ENCODE measurements around the gene LYPD3. TPM values are rescaled to one million over a fixed set of nuclear protein-coding genes. Genes with fewer than 3 reads are reported as not detected.

LYPD3 gene
- total and polyA plus RNA-seq, 2 donors (not counting 3 experiments of a cell fraction or from before 2014, with no cell fraction given) = 0.52 TPM; not detected in 1

DNA sequence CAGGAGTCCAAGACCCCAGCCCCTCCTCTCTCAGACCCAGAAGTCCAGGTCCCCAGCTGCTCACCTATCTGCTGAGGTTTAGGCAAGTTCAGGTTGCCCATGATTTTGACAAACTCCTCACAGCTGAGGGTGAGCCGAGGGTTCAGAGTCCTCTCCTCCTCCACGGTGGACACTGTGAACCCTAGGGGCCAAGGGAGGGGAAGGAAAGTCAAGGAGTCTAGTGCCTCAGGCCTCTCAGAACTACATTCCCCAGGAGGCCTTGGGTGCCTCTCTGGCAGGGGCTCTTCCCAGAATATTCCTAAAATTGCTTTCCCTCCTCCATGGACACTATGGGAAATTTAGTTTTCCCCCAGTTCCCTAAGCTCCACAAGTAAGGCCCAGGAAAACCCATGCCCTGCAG lies 42.5 kb upstream of the LYPD3 start:
- Histone ChIP-seq H3K9me1 (replicated peaks; ENCODE audit: control insufficient read depth, extremely low read depth, insufficient read depth, low read length) (no peaks in the 10 kb centered on the region), H3K27me3 (ENCODE audit: control insufficient read depth in 2 of 2, insufficient read depth in 2 of 2, low read length in 2 of 2) (no peaks in the 10 kb centered on the region), H4K20me1 (replicated peaks; ENCODE audit: control insufficient read depth, extremely low read depth, insufficient read depth, low read length) (no peaks in the 10 kb centered on the region), H2AFZ (ENCODE audit: low read depth, low read length) (no peak overlapping the region), H3K9ac (replicated peaks; ENCODE audit: extremely low read depth, insufficient read depth, low read length) (no peak overlapping the region), H3K4me3 (replicated peaks in 1 of 3; ENCODE audit: insufficient read depth in 1 of 3, low read depth in 1 of 3, low read length in 3 of 3) (no peak overlapping the region), H3K4me1 (ENCODE audit: control insufficient read depth, extremely low read depth, insufficient read depth, low read length) (peaks cover 11% of the 10 kb centered on the region), H3K4me2 (ENCODE audit: insufficient read depth, low read length) (no peak overlapping the region), H3K9me3 (replicated peaks; ENCODE audit: control insufficient read depth, insufficient read depth, low read length) (no peaks in the 10 kb centered on the region), H3K79me2 (ENCODE audit: control insufficient read depth, insufficient read depth, low read length) (no peaks in the 10 kb centered on the region), H3K27ac (ENCODE audit: insufficient read depth, low read depth, low read length) (no peak overlapping the region), H3K36me3 (ENCODE audit: control insufficient read depth in 2 of 2, extremely low read depth in 1 of 2, insufficient read depth in 2 of 2, low read length in 2 of 2) (peaks cover 0 to 11% of the 10 kb centered on the region in 2 experiments)
- no TSS peak for BruUV-seq (replicated peaks)
- intact Hi-C loops (cut with micrococcal nuclease) (no loop called here), dilution Hi-C loops (cut with MboI; ENCODE audit: extremely low pct_ligation_motif_present, low sequenced_read_pairs) (no loop called here)
- FAIRE-seq = no peak
- no peak for DNase-seq (ENCODE audit: low read depth, low spot score)
- ChIA-PET POLR2A (no interaction called here), CTCF (interaction anchor here (4.3 to 4.4 kb wide), 2 partner anchors 12 to 60 kb away, joined by 26 read pairs; no protein-coding TSS in a partner anchor)
- TF ChIP-seq POLR2AphosphoS5 (IDR thresholded peaks at IDR 0.05; ENCODE audit: insufficient read depth, low read depth, low read length) (no peak), GATA2 (IDR thresholded peaks at IDR 0.05; ENCODE audit: insufficient read depth, insufficient read length, low read depth, low read length) (no peak), POLR2A (IDR thresholded peaks at IDR 0.05; ENCODE audit: low read depth, low read length) (no peak), FOS (IDR thresholded peaks at IDR 0.05; ENCODE audit: borderline replicate concordance, insufficient read depth, low read length) (no peak), MYC (IDR thresholded peaks at IDR 0.05; ENCODE audit: low read depth, low read length) (no peak), JUN (IDR thresholded peaks at IDR 0.05; ENCODE audit: borderline replicate concordance, insufficient read depth, insufficient read length, low read depth) (no peak), EZH2 (IDR thresholded peaks at IDR 0.05; ENCODE audit: borderline replicate concordance, low read depth, low read length, severe bottlenecking) (no peak), MAX (IDR thresholded peaks at IDR 0.05; ENCODE audit: insufficient read depth, insufficient read length) (no peak)
- TF ChIP-seq, protein P1, sequence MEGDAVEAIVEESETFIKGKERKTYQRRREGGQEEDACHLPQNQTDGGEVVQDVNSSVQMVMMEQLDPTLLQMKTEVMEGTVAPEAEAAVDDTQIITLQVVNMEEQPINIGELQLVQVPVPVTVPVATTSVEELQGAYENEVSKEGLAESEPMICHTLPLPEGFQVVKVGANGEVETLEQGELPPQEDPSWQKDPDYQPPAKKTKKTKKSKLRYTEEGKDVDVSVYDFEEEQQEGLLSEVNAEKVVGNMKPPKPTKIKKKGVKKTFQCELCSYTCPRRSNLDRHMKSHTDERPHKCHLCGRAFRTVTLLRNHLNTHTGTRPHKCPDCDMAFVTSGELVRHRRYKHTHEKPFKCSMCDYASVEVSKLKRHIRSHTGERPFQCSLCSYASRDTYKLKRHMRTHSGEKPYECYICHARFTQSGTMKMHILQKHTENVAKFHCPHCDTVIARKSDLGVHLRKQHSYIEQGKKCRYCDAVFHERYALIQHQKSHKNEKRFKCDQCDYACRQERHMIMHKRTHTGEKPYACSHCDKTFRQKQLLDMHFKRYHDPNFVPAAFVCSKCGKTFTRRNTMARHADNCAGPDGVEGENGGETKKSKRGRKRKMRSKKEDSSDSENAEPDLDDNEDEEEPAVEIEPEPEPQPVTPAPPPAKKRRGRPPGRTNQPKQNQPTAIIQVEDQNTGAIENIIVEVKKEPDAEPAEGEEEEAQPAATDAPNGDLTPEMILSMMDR (IDR thresholded peaks at IDR 0.05; ENCODE audit: extremely low read depth in 1 of 2, insufficient read depth in 1 of 2, low read depth in 1 of 2, low read length in 2 of 2) = no peak

Measured in endothelial cell of umbilical vein (primary cell).